Measurements from ENCODE around the gene RGR. TPM values are rescaled to one million over a fixed set of nuclear protein-coding genes. Genes with fewer than 3 reads are reported as not detected.

Gene RGR
- polyA plus RNA-seq, 3 donors, result not detected

DNA sequence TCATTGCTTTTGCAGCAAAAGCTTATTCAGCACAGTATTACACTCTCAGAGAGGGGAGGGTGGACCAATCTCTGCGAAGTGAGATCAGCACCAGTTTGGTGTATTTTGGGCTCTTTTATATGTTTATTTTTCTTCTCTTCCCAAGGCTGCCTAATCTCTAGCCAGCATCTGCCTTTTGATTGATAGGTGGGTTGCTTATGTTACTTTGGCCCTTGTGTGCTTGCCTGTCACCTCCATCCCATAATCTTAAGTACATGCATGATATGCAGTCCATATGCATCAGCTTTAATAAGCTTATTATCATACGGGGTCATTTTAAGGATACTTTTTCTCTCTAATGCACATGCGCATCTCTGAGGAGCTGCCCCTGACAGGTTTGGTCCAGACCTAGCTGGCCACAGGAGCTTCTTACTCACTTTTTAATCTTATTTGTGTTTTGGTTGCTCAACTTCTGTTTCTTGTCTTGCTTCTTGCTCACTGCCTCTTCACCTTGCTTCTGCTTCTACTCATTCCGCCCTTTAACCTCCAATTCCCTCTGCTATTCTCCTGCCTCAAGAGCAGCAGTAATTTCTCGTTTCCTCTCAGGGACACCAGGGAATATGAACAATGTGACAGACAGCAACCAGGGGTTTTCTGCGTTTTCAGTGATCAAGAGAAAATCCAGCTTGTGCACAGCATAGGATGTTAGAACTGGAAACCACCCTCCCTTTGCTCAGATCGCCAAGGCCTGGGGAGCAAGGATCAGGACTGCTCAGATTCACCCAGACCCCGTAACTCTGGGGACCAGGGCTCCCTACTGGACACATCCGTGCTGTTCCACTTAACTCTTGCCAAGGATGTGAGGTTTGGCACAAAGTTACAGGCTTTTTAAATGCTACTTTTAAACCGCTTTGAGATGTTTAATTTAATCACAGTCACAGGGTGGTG, 10.0 kb downstream of the RGR start:
- no peak overlapping the region for H3K4me3 Mint-ChIP-seq
- H3K36me3 Mint-ChIP-seq, result no peaks in the 10 kb centered on the region
- Histone ChIP-seq H2AFZ (ENCODE audit: insufficient read depth, low read depth, low read length, poor library complexity, severe bottlenecking) (no peak overlapping the region), H3K36me3 (replicated peaks in 1 of 2; ENCODE audit: control insufficient read depth in 1 of 2, insufficient read depth in 2 of 2, low read length in 2 of 2) (no peaks in the 10 kb centered on the region), H3K27me3 (ENCODE audit: control insufficient read depth in 2 of 2, insufficient read depth in 2 of 2, low read length in 2 of 2) (no peaks in the 10 kb centered on the region), H4K20me1 (ENCODE audit: insufficient read depth, low read length) (no peaks in the 10 kb centered on the region), H3K4me3 (replicated peaks in 1 of 3; ENCODE audit: low read depth in 2 of 3, low read length in 3 of 3) (no peak overlapping the region), H3K4me1 (ENCODE audit: control insufficient read depth in 1 of 2, insufficient read depth in 2 of 2, low read length in 2 of 2) (no peaks in the 10 kb centered on the region), H3K4me2 (replicated peaks; ENCODE audit: extremely low read depth, low read length, poor library complexity, severe bottlenecking) (no peak overlapping the region), H3K9ac (ENCODE audit: insufficient read depth, low read length, poor library complexity, severe bottlenecking) (no peak overlapping the region), H3K27ac (ENCODE audit: low read depth in 1 of 2, low read length in 2 of 2) (no peak overlapping the region), H3K9me3 (replicated peaks in 1 of 2; ENCODE audit: control insufficient read depth in 1 of 2, insufficient read depth in 1 of 2, low read length in 2 of 2) (no peaks in the 10 kb centered on the region), H3K79me2 (ENCODE audit: insufficient read depth, low read length) (no peaks in the 10 kb centered on the region)
- no peak overlapping the region for H3K27ac Mint-ChIP-seq
- intact Hi-C loops (cut with micrococcal nuclease), result no loop called here
- 85% methylated on average over 5 of the region's 10 CpGs for WGBS (ENCODE audit: insufficient coverage)
- peaks cover 6% of the 10 kb centered on the region for H3K4me1 Mint-ChIP-seq
- TF ChIP-seq, protein P1, sequence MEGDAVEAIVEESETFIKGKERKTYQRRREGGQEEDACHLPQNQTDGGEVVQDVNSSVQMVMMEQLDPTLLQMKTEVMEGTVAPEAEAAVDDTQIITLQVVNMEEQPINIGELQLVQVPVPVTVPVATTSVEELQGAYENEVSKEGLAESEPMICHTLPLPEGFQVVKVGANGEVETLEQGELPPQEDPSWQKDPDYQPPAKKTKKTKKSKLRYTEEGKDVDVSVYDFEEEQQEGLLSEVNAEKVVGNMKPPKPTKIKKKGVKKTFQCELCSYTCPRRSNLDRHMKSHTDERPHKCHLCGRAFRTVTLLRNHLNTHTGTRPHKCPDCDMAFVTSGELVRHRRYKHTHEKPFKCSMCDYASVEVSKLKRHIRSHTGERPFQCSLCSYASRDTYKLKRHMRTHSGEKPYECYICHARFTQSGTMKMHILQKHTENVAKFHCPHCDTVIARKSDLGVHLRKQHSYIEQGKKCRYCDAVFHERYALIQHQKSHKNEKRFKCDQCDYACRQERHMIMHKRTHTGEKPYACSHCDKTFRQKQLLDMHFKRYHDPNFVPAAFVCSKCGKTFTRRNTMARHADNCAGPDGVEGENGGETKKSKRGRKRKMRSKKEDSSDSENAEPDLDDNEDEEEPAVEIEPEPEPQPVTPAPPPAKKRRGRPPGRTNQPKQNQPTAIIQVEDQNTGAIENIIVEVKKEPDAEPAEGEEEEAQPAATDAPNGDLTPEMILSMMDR (IDR thresholded peaks at IDR 0.05), result no peak
- no peak for DNase-seq
- peaks cover 0 to 18% (median 8%) of the 10 kb centered on the region in 3 donors for H3K27me3 Mint-ChIP-seq (ENCODE audit: low read depth in 3 of 3)
- peaks cover 0 to 2% (median 0%) of the 10 kb centered on the region in 7 donors for H3K9me3 Mint-ChIP-seq

DNA sequence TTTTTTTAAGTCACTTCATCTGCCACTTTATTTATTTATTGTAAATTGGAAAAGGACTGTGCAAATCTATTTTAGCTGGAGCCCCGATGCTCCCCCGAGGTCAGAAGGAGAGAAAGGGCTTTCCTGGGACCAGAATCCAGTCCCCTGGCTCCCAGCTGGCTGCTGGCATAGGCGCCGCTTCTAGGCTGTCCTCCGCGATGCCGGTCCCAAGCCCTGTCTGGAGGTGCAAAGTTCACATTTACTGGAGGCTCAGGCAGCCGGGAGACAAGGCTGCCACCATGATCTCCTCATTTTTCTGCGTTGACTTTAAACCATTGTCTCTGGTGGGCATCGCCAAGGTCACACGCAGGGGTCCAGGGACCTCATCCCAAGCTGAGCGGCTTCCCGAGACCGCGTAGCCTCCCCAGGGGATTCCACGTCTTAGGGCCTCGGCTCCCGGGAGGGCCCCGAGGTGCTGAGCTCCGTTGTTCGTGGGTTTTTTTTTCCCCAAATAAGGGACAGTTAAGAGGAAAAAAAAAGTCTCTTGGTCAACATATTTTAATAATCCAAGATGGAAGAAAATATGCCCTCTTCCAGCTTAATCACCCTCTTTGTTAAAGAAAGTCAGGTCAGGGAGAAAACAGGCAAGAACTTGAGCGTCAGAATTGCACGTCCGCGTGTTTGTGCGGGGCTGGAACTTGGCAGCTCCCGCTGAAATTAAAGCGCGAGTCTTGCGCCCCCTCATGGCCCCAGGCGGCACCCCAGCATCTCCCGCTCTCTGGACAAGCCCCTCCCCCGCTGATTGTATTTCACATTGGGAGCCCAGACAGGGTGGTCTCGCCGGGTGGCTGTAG, 11.9 kb downstream of the RGR start:
- no peak for DNase-seq
- Histone ChIP-seq H3K9ac (ENCODE audit: insufficient read depth, low read length, poor library complexity, severe bottlenecking) (no peak overlapping the region), H3K9me3 (replicated peaks in 1 of 2; ENCODE audit: control insufficient read depth in 1 of 2, insufficient read depth in 1 of 2, low read length in 2 of 2) (no peaks in the 10 kb centered on the region), H3K4me1 (ENCODE audit: control insufficient read depth in 1 of 2, insufficient read depth in 2 of 2, low read length in 2 of 2) (no peaks in the 10 kb centered on the region), H3K4me3 (replicated peaks in 1 of 3; ENCODE audit: low read depth in 2 of 3, low read length in 3 of 3) (no peak overlapping the region), H3K27ac (ENCODE audit: low read depth in 1 of 2, low read length in 2 of 2) (no peak overlapping the region), H3K79me2 (ENCODE audit: insufficient read depth, low read length) (no peaks in the 10 kb centered on the region), H3K27me3 (ENCODE audit: control insufficient read depth in 2 of 2, insufficient read depth in 2 of 2, low read length in 2 of 2) (no peaks in the 10 kb centered on the region), H4K20me1 (ENCODE audit: insufficient read depth, low read length) (no peaks in the 10 kb centered on the region), H2AFZ (ENCODE audit: insufficient read depth, low read depth, low read length, poor library complexity, severe bottlenecking) (no peak overlapping the region), H3K36me3 (replicated peaks in 1 of 2; ENCODE audit: control insufficient read depth in 1 of 2, insufficient read depth in 2 of 2, low read length in 2 of 2) (no peaks in the 10 kb centered on the region), H3K4me2 (replicated peaks; ENCODE audit: extremely low read depth, low read length, poor library complexity, severe bottlenecking) (no peak overlapping the region)
- peak overlapping the region in 1 of 7 donors; percentile 76 for H3K27ac Mint-ChIP-seq
- peaks cover 6% of the 10 kb centered on the region for H3K4me1 Mint-ChIP-seq
- H3K4me3 Mint-ChIP-seq, result peak overlapping the region in 1 of 2 donors; percentile 8
- H3K36me3 Mint-ChIP-seq, result no peaks in the 10 kb centered on the region
- WGBS (ENCODE audit: insufficient coverage), result 54% methylated on average over 30 of the region's 35 CpGs
- intact Hi-C loops (cut with micrococcal nuclease), result no loop called here
- H3K27me3 Mint-ChIP-seq (ENCODE audit: low read depth in 3 of 3), result peaks cover 0 to 18% (median 4%) of the 10 kb centered on the region in 3 donors
- peaks cover 0 to 2% (median 0%) of the 10 kb centered on the region in 7 donors for H3K9me3 Mint-ChIP-seq
- TF ChIP-seq, protein P1 (IDR thresholded peaks at IDR 0.05), result peak; percentile 52

Measured in CD14-positive monocyte (primary cell).